22Rv1 (cell line): Measurements from ENCODE around the gene SKIDA1.

Source experiments
- CTCF ChIP-seq: fragments of 450-650 bp; IDR thresholded peaks from 2 replicates; pipeline ENCODE4 v1.5.1; 2017; ENCODE audit warnings: mild to moderate bottlenecking
- ZFX ChIP-seq: fragments of 450-650 bp; IDR thresholded peaks from 2 replicates; pipeline ENCODE4 v1.6.1; 2017; ENCODE audit warnings: antibody characterized with exemption, borderline replicate concordance

GRCh38 chr10:21508706-21509331 lies 16.7 kb downstream of the SKIDA1 start:
- TF ChIP-seq CTCF, result no peak
- no peak for TF ChIP-seq ZFX
